ENCODE measurements around the gene MIX23. TPM values are rescaled to one million over a fixed set of nuclear protein-coding genes. Genes with fewer than 3 reads are reported as not detected.

The MIX23 gene
- total RNA-seq, 2 donors from 2014 or later: 13.8 to 16.8 TPM

- 76% methylated on average over 4 of the region's 4 CpGs for WGBS
- H3K9me3 ChIP-seq: no peaks in the 10 kb centered on the region
Measured at GRCh38 chr3:122356402-122356801, 26.6 kb downstream of the MIX23 start.

GRCh38 chr3:122355612-122356011 is 27.4 kb downstream of the MIX23 start:
- WGBS: 62% methylated on average over 4 of the region's 4 CpGs
- no peaks in the 10 kb centered on the region for H3K27me3 ChIP-seq (replicated peaks; ENCODE audit: insufficient read depth)
- no peak for TF ChIP-seq POLR2AphosphoS5 (IDR thresholded peaks at IDR 0.05)
- no peak for TF ChIP-seq CTCF (IDR thresholded peaks at IDR 0.05)
- no peak for TF ChIP-seq POLR2A (IDR thresholded peaks at IDR 0.05)
- intact Hi-C loops (cut with DNase I): loop anchor here (5.0 to 10.0 kb wide), 2 partner anchors 91 to 253 kb away; no protein-coding TSS in a partner anchor
- DNase-seq (ENCODE audit: low spot score): no peak
- H3K36me3 ChIP-seq: no peaks in the 10 kb centered on the region
- no peak overlapping the region for H3K4me3 ChIP-seq
- H3K9me3 ChIP-seq: no peaks in the 10 kb centered on the region
- H3K27ac ChIP-seq: no peak overlapping the region
- no peaks in the 10 kb centered on the region for H3K4me1 ChIP-seq (replicated peaks)

More at GRCh38 chr3:122356402-122356801, 26.6 kb downstream of the MIX23 start:
- Histone ChIP-seq H3K27ac (no peak overlapping the region), H3K36me3 (no peaks in the 10 kb centered on the region), H3K4me3 (no peak overlapping the region), H3K27me3 (replicated peaks; ENCODE audit: insufficient read depth) (no peaks in the 10 kb centered on the region), H3K4me1 (replicated peaks) (no peaks in the 10 kb centered on the region)
- TF ChIP-seq POLR2AphosphoS5 (IDR thresholded peaks at IDR 0.05) (peak; percentile 22), CTCF (IDR thresholded peaks at IDR 0.05) (peak in 3 of 4 experiments; percentile 53 to 63 (median 55)), POLR2A (IDR thresholded peaks at IDR 0.05) (no peak)
- intact Hi-C loops (cut with DNase I): loop anchor here (5.0 to 10.0 kb wide), 2 partner anchors 92 to 254 kb away; no protein-coding TSS in a partner anchor
- peak; percentile 51 for DNase-seq (ENCODE audit: low spot score)

GRCh38 chr3:122353893-122354401 is 29.1 kb downstream of the MIX23 start:
- Histone ChIP-seq H3K9me3 (no peaks in the 10 kb centered on the region), H3K4me1 (replicated peaks) (no peaks in the 10 kb centered on the region), H3K27me3 (replicated peaks; ENCODE audit: insufficient read depth) (no peaks in the 10 kb centered on the region), H3K36me3 (no peaks in the 10 kb centered on the region), H3K27ac (no peak overlapping the region), H3K4me3 (no peak overlapping the region)
- WGBS: 94% methylated on average over 1 of the region's 1 CpG
- intact Hi-C loops (cut with DNase I): loop anchor here (10.0 kb wide), 1 partner anchor 89 kb away; no protein-coding TSS in a partner anchor
- TF ChIP-seq POLR2A (IDR thresholded peaks at IDR 0.05) (no peak), CTCF (IDR thresholded peaks at IDR 0.05) (no peak), POLR2AphosphoS5 (IDR thresholded peaks at IDR 0.05) (no peak)
- no peak for DNase-seq (ENCODE audit: low spot score)

GRCh38 chr3:122353215-122353614 is 29.8 kb downstream of the MIX23 start:
- Histone ChIP-seq H3K4me1 (replicated peaks) (no peaks in the 10 kb centered on the region), H3K4me3 (no peak overlapping the region), H3K27ac (no peak overlapping the region), H3K36me3 (no peaks in the 10 kb centered on the region), H3K27me3 (replicated peaks; ENCODE audit: insufficient read depth) (no peaks in the 10 kb centered on the region), H3K9me3 (no peaks in the 10 kb centered on the region)
- no peak for TF ChIP-seq POLR2AphosphoS5 (IDR thresholded peaks at IDR 0.05)
- TF ChIP-seq CTCF (IDR thresholded peaks at IDR 0.05): no peak
- no peak for TF ChIP-seq POLR2A (IDR thresholded peaks at IDR 0.05)
- whole genome bisulfite sequencing: 19% methylated on average over 2 of the region's 2 CpGs
- intact Hi-C loops (cut with DNase I): loop anchor here (10.0 kb wide), 1 partner anchor 88 kb away; no protein-coding TSS in a partner anchor
- no peak for DNase-seq (ENCODE audit: low spot score)

- TF ChIP-seq CTCF (IDR thresholded peaks at IDR 0.05) (no peak), POLR2AphosphoS5 (IDR thresholded peaks at IDR 0.05) (no peak), POLR2A (IDR thresholded peaks at IDR 0.05) (no peak)
- 91% methylated on average over 4 of the region's 4 CpGs for WGBS
- intact Hi-C loops (cut with DNase I): loop anchor here (10.0 kb wide), 1 partner anchor 87 kb away; no protein-coding TSS in a partner anchor
- Histone ChIP-seq H3K4me1 (replicated peaks) (no peaks in the 10 kb centered on the region), H3K27ac (no peak overlapping the region), H3K4me3 (no peak overlapping the region), H3K27me3 (replicated peaks; ENCODE audit: insufficient read depth) (no peaks in the 10 kb centered on the region), H3K9me3 (no peaks in the 10 kb centered on the region), H3K36me3 (no peaks in the 10 kb centered on the region)
- DNase-seq (ENCODE audit: low spot score): no peak
Measured at GRCh38 chr3:122351612-122352011, 31.4 kb downstream of the MIX23 start.
